Hepatocyte (in vitro differentiated cells): ENCODE measurements around the gene SYNDIG1.

ENCODE experiments used
- EZH2 ChIP-seq: fragments of 200-600 bp; sonication (generic); IDR thresholded peaks from 2 replicates; pipeline ENCODE4 v1.6.1; 2016; ENCODE audit warnings: antibody characterized with exemption, mild to moderate bottlenecking, borderline replicate concordance
- EZH2phosphoT487 ChIP-seq: fragments of 200-600 bp; sonication (generic); IDR thresholded peaks from one replicate; pipeline ENCODE4 v1.6.1; 2018; ENCODE audit warnings: antibody characterized with exemption, mild to moderate bottlenecking, low read depth, moderate library complexity; ENCODE audit not compliant: unreplicated experiment, severe bottlenecking
- TF ChIP-seq, protein P1 (sequence below): fragments of 200-600 bp; sonication (generic); IDR thresholded peaks from 2 replicates; pipeline ENCODE4 v1.5.1; 2016; ENCODE audit warnings: antibody characterized with exemption, mild to moderate bottlenecking; ENCODE audit not compliant: poor library complexity

DNA sequence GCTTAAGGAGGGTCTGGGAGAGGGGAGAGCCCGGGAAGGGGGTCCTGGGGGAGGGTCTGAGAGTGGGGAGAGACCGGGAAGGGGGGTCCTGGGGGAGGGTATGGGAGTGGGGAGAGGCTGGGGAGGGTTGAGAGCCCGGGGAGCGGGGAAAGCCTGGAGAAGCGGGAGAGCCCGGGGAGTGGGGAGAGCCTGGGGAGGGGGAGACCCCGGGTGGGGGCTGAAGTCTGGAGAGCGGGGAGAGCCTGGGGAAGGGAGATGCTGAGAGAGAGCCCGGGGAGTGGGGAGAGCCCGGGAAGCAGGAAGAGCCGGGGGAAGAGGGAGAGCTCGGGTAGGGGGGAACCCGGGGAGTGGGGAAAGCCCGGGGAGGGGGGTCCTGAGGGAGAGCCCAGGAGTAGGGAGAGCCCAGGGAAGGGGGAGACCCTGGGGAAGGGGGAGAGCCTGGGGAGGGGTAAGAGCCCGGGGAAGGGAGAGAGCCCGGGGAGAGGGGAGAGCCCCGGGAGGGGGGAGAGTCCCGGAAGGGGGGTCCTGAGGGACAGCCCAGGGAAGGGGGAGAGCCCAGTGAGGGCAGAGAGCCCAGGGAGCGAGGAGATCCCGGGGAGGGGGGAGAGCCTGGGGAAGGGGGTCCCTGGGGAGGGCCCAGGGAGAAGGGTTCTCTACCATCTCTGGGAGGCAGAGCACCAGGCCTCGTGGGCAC lies 148.5 kb downstream of the SYNDIG1 start:
- TF ChIP-seq, protein P1, sequence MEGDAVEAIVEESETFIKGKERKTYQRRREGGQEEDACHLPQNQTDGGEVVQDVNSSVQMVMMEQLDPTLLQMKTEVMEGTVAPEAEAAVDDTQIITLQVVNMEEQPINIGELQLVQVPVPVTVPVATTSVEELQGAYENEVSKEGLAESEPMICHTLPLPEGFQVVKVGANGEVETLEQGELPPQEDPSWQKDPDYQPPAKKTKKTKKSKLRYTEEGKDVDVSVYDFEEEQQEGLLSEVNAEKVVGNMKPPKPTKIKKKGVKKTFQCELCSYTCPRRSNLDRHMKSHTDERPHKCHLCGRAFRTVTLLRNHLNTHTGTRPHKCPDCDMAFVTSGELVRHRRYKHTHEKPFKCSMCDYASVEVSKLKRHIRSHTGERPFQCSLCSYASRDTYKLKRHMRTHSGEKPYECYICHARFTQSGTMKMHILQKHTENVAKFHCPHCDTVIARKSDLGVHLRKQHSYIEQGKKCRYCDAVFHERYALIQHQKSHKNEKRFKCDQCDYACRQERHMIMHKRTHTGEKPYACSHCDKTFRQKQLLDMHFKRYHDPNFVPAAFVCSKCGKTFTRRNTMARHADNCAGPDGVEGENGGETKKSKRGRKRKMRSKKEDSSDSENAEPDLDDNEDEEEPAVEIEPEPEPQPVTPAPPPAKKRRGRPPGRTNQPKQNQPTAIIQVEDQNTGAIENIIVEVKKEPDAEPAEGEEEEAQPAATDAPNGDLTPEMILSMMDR: no peak
- no peak for TF ChIP-seq EZH2
- TF ChIP-seq EZH2phosphoT487: no peak
